ENCODE results near the gene KLHL26. TPM values are rescaled to one million over a fixed set of nuclear protein-coding genes. Genes with fewer than 3 reads are reported as not detected.

The KLHL26 gene
- total RNA-seq, 1 experiment from 2014 or later = 3.7 TPM

DNA sequence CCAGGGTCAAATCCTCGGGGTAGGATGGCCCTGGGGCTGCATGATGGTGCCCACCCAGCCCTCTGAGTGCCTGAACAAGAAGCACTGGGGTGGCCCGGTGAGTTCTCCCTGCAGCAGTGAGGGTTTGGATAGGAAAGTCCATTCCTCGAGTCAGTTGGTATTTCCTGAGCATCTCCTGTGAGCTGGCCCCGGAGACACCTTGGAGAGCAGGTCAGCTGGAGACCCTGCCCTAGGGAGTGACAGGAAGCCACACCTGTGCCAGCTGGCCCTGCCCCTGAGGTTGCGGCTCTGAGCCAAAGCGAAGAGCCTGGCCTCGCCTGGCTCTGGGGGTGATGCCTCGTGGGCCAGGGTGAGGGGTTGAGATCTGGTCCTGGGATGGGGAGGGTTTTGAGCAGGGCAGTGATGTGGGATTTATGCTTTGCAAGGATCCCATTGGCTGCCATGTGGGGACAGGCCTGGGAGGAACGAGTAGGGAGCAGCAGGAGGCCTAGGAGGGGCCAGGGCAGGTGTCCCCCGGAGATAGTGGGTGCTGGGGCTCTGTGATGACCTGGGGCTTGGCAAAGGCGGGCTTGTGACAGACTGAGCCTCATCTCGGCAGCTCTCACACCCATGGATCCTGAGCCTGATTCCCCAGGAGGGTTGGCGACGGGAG lies 62.7 kb downstream of the KLHL26 start:
- Histone ChIP-seq H3K4me3 (ENCODE audit: low read length) (no peak overlapping the region), H3K27ac (ENCODE audit: low read length) (no peak overlapping the region; the same call in 1 of the 2 replicates), H3K4me1 (ENCODE audit: low read length) (peaks cover 25% of the 10 kb centered on the region), H4K20me1 (ENCODE audit: insufficient read depth, low read depth, low read length) (peaks cover 36% of the 10 kb centered on the region), H3K36me3 (ENCODE audit: insufficient read depth, low read length) (no peaks in the 10 kb centered on the region), H3K4me2 (ENCODE audit: low read depth, low read length, poor library complexity, severe bottlenecking) (peak overlapping the region; percentile 67), H2AFZ (ENCODE audit: low read length) (no peak overlapping the region), H3K9me2 (replicated peaks; ENCODE audit: insufficient read depth, low read length) (no peaks in the 10 kb centered on the region), H3K9me3 (ENCODE audit: low read length) (no peaks in the 10 kb centered on the region), H3K79me2 (ENCODE audit: low read length) (no peaks in the 10 kb centered on the region), H3K27me3 (ENCODE audit: low read length) (no peaks in the 10 kb centered on the region), H3K9ac (ENCODE audit: low read length) (no peak overlapping the region)
- DNase-seq = no peak

DNA sequence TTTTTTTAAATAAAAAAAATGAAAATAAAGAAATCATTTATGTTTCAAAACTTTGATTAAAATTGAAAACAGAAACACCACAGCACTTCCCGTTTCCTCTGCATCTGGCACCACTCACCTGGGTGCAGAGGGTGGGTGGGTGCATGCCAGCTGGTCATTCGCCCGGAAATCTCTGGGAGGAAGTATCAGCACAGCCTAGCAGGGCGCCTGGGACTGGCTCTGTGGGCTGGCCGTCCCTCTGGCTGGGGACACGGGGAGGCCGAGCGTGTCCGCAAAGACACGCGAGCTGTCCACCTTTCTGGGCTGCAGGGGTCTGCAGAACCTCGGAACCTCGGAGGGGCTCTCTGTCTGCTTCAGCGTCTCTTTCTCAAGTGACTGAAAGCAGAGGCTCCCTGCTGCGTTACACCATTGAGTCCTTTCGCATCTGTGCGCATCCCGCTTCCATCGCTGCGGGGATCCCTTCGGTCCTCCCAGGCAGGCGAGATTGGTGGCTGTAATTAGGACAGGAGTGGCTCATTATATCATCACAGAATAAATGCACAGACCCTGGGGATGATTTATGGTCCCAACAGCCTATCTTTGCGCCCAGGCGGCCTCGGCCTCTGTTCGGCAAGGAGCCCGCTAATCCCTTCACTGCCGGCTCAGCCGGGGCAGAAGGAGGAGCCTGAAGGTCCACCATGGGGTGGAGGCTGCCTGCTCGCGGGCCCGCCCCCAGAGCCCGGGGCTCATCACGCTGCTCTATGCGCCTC lies 63.8 kb downstream of the KLHL26 start:
- DNase-seq = peak; percentile 81
- Histone ChIP-seq H3K4me1 (ENCODE audit: low read length) (peaks cover 25% of the 10 kb centered on the region), H3K9me3 (ENCODE audit: low read length) (no peaks in the 10 kb centered on the region), H3K4me3 (ENCODE audit: low read length) (peak overlapping the region; percentile 59; the same call in 1 of the 2 replicates), H3K79me2 (ENCODE audit: low read length) (no peaks in the 10 kb centered on the region), H3K9me2 (replicated peaks; ENCODE audit: insufficient read depth, low read length) (no peaks in the 10 kb centered on the region), H3K27ac (ENCODE audit: low read length) (peak overlapping the region; percentile 64), H4K20me1 (ENCODE audit: insufficient read depth, low read depth, low read length) (peaks cover 34% of the 10 kb centered on the region), H3K9ac (ENCODE audit: low read length) (peak overlapping the region; percentile 35), H3K4me2 (ENCODE audit: low read depth, low read length, poor library complexity, severe bottlenecking) (peak overlapping the region; percentile 67), H2AFZ (ENCODE audit: low read length) (no peak overlapping the region), H3K27me3 (ENCODE audit: low read length) (no peaks in the 10 kb centered on the region), H3K36me3 (ENCODE audit: insufficient read depth, low read length) (no peaks in the 10 kb centered on the region)

DNA sequence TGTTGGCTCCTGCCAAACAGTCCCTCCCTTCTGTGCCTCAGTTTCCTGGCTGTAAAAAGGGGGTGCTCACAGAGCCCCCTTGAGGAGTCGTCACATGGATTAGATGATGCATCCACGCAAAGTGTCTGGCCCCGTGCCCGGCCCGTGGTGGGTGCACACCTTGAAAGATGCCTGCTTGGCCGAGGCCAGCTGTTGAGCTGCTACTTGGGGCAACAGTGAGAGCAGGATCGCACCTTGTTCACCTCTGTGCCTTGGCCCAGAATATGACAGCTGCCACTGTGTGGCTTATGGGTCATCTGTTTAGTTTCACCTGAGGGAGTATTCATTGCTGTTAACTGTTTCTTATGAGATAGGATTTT lies 64.4 kb downstream of the KLHL26 start:
- Histone ChIP-seq H4K20me1 (ENCODE audit: insufficient read depth, low read depth, low read length) (peaks cover 30% of the 10 kb centered on the region), H3K27ac (ENCODE audit: low read length) (peak overlapping the region; percentile 64; the same call in 1 of the 2 replicates)

DNA sequence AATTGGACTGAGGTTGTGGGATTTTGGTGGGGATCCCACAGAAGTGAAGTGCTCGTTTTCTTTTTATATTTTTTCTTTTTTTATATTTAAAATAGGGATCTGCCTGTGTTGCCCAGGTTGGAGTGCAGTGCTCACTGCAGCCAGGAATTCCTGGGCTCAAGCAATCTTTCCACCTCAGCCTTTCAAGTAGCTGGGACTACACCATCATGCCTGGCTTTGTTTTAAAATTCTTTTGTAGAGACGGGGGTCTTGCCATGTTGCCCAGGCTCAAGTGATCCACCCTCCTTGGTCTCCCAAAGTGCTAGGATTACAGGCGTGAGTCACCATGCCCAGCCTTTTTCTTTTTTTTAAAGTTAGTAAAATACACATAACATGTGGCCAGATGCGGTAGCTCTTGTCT lies 67.2 kb downstream of the KLHL26 start:
- H2AFZ ChIP-seq (ENCODE audit: low read length) = no peak overlapping the region
- no peak for DNase-seq
- H3K36me3 ChIP-seq (ENCODE audit: insufficient read depth, low read length) = no peaks in the 10 kb centered on the region
- H4K20me1 ChIP-seq (ENCODE audit: insufficient read depth, low read depth, low read length) = peaks cover 17% of the 10 kb centered on the region
- no peaks in the 10 kb centered on the region for H3K9me3 ChIP-seq (ENCODE audit: low read length)
- no peak overlapping the region for H3K9ac ChIP-seq (ENCODE audit: low read length)
- no peak overlapping the region for H3K4me3 ChIP-seq (ENCODE audit: low read length)
- no peak overlapping the region for H3K27ac ChIP-seq (ENCODE audit: low read length)
- peaks cover 25% of the 10 kb centered on the region for H3K4me1 ChIP-seq (ENCODE audit: low read length)
- H3K79me2 ChIP-seq (ENCODE audit: low read length) = no peaks in the 10 kb centered on the region
- H3K27me3 ChIP-seq (ENCODE audit: low read length) = no peaks in the 10 kb centered on the region
- H3K9me2 ChIP-seq (replicated peaks; ENCODE audit: insufficient read depth, low read length) = no peaks in the 10 kb centered on the region
- H3K4me2 ChIP-seq (ENCODE audit: low read depth, low read length, poor library complexity, severe bottlenecking) = no peak overlapping the region

More for the DNA sequence above, 64.4 kb downstream of the KLHL26 start:
- Histone ChIP-seq H3K79me2 (ENCODE audit: low read length) (no peaks in the 10 kb centered on the region), H2AFZ (ENCODE audit: low read length) (no peak overlapping the region), H3K36me3 (ENCODE audit: insufficient read depth, low read length) (no peaks in the 10 kb centered on the region), H3K4me1 (ENCODE audit: low read length) (peaks cover 25% of the 10 kb centered on the region), H3K9me2 (replicated peaks; ENCODE audit: insufficient read depth, low read length) (no peaks in the 10 kb centered on the region), H3K9ac (ENCODE audit: low read length) (peak overlapping the region; percentile 35), H3K4me2 (ENCODE audit: low read depth, low read length, poor library complexity, severe bottlenecking) (peak overlapping the region; percentile 67), H3K27me3 (ENCODE audit: low read length) (no peaks in the 10 kb centered on the region), H3K9me3 (ENCODE audit: low read length) (no peaks in the 10 kb centered on the region), H3K4me3 (ENCODE audit: low read length) (peak overlapping the region; percentile 59; the same call in 1 of the 2 replicates)
- DNase-seq = no peak

DNA sequence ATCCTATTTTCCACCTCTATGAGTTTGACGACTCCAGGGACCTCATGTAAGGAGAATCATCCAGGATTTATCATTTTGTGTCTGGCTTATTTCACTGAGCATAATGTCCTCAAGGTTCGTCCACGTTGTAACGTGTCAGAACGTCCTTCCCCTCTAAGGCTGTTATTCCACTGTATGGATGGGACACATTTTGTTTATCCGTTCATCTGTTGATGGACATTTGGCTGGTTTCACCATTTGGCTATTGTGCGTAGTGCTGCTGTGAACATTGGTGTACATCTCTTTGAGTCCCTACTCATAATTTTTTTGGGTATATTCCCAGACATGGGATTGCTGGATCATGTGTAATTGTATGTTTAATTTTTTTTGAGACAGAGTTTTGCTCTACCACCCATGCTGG lies 68.1 kb downstream of the KLHL26 start:
- H3K27me3 ChIP-seq (ENCODE audit: low read length) = no peaks in the 10 kb centered on the region
- peaks cover 11% of the 10 kb centered on the region for H4K20me1 ChIP-seq (ENCODE audit: insufficient read depth, low read depth, low read length)
- no peaks in the 10 kb centered on the region for H3K36me3 ChIP-seq (ENCODE audit: insufficient read depth, low read length)
- no peaks in the 10 kb centered on the region for H3K9me2 ChIP-seq (replicated peaks; ENCODE audit: insufficient read depth, low read length)
- no peaks in the 10 kb centered on the region for H3K9me3 ChIP-seq (ENCODE audit: low read length)
- no peak overlapping the region for H3K9ac ChIP-seq (ENCODE audit: low read length)
- no peak overlapping the region for H3K4me3 ChIP-seq (ENCODE audit: low read length)
- H3K4me1 ChIP-seq (ENCODE audit: low read length) = peaks cover 16% of the 10 kb centered on the region
- H3K4me2 ChIP-seq (ENCODE audit: low read depth, low read length, poor library complexity, severe bottlenecking) = no peak overlapping the region
- DNase-seq = no peak
- no peaks in the 10 kb centered on the region for H3K79me2 ChIP-seq (ENCODE audit: low read length)
- no peak overlapping the region for H2AFZ ChIP-seq (ENCODE audit: low read length)
- H3K27ac ChIP-seq (ENCODE audit: low read length) = no peak overlapping the region

DNA sequence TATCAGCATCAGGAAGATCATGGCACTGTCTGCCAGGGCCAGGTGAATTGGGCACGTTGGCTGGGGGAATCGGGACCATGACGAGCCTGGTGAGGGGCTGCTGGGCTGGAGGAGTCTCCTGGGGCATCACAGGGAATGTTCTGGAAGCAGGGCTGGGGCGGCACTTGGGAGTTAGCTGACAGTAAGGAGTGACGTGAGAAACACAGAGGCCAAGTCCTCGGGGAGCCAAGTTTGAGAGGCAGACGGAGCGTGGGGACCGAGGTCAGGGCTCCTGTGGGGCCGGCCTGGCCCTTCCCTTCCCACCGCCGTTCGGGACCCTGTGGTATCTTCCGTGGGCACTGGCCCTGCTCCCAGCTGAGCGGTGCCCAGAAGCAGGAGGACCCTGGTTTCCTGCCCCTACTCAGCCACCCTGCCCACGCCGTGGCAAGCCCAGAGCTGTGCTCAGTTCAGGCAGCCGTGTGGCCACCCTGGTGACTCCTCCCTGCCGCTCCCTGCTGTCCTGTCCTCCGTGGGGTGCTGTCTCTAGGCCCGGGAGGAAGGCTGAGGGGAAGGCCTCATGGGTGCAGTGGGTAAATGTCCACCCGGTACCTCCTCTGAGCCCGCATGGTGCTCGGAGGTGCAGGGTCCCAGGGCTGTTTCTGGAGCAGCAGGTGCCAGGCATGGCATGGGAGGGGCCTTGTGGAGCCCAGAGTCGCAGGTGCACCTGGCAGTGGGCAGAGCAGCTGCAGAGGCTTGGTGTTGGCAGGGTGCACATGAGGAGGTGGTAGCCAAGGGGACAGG lies 71.8 kb downstream of the KLHL26 start:
- no peaks in the 10 kb centered on the region for H3K79me2 ChIP-seq (ENCODE audit: low read length)
- no peak overlapping the region for H3K4me3 ChIP-seq (ENCODE audit: low read length)
- no peak overlapping the region for H3K4me2 ChIP-seq (ENCODE audit: low read depth, low read length, poor library complexity, severe bottlenecking)
- DNase-seq = no peak
- no peaks in the 10 kb centered on the region for H3K9me3 ChIP-seq (ENCODE audit: low read length)
- H4K20me1 ChIP-seq (ENCODE audit: insufficient read depth, low read depth, low read length) = peaks cover 5% of the 10 kb centered on the region
- no peak overlapping the region for H3K27ac ChIP-seq (ENCODE audit: low read length)
- H2AFZ ChIP-seq (ENCODE audit: low read length) = no peak overlapping the region
- H3K4me1 ChIP-seq (ENCODE audit: low read length) = no peaks in the 10 kb centered on the region
- H3K9me2 ChIP-seq (replicated peaks; ENCODE audit: insufficient read depth, low read length) = no peaks in the 10 kb centered on the region
- H3K27me3 ChIP-seq (ENCODE audit: low read length) = no peaks in the 10 kb centered on the region
- H3K36me3 ChIP-seq (ENCODE audit: insufficient read depth, low read length) = no peaks in the 10 kb centered on the region
- H3K9ac ChIP-seq (ENCODE audit: low read length) = no peak overlapping the region

DNA sequence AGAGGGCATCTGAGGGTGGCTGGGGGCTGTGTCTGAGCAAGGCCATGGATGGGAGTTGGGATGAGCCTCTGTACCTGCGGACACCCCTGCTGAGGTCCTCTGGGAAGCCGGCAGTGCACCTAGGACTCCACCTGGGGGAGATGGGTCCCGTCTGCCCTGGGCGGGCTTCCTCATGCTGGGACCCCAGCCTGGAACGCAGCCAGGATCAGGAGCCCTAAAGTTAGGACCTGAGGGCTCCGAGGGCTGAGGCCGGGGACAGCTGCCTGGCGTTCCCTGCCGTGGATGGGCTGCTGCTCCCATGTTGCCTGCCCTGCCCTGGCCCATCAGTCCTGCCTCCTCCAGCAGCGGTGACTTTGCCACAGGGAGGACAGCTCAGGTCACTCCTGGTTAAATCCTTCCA lies 72.7 kb downstream of the KLHL26 start:
- H3K27me3 ChIP-seq (ENCODE audit: low read length) = no peaks in the 10 kb centered on the region
- no peak overlapping the region for H3K9ac ChIP-seq (ENCODE audit: low read length)
- no peaks in the 10 kb centered on the region for H3K4me1 ChIP-seq (ENCODE audit: low read length)
- no peak overlapping the region for H3K4me2 ChIP-seq (ENCODE audit: low read depth, low read length, poor library complexity, severe bottlenecking)
- H3K27ac ChIP-seq (ENCODE audit: low read length) = no peak overlapping the region
- no peaks in the 10 kb centered on the region for H3K9me2 ChIP-seq (replicated peaks; ENCODE audit: insufficient read depth, low read length)
- no peaks in the 10 kb centered on the region for H3K36me3 ChIP-seq (ENCODE audit: insufficient read depth, low read length)
- no peaks in the 10 kb centered on the region for H3K79me2 ChIP-seq (ENCODE audit: low read length)
- H3K4me3 ChIP-seq (ENCODE audit: low read length) = no peak overlapping the region
- H4K20me1 ChIP-seq (ENCODE audit: insufficient read depth, low read depth, low read length) = peaks cover 5% of the 10 kb centered on the region
- no peak overlapping the region for H2AFZ ChIP-seq (ENCODE audit: low read length)
- no peak for DNase-seq
- no peaks in the 10 kb centered on the region for H3K9me3 ChIP-seq (ENCODE audit: low read length)

DNA sequence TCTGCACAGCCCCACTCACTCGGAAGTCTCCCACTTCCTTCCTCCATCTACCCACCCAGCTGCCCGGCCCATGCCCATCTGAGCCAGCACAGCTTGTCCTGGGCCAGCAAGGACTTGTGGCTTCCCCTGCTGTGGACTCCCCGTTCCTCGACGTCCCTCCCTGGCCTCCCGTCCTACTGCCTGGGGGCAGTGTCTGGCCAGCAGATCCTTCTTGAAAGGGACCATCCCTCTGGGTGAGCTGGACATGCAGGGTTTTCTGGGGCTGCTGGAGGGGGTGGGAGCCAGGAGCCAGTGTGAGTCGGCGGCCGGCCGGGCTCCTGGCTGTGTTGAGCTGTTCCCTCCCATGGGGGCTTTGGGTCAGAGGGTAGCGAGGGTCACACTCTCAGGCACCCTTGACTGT lies 73.4 kb downstream of the KLHL26 start:
- Histone ChIP-seq H3K27ac (ENCODE audit: low read length) (no peak overlapping the region), H3K4me1 (ENCODE audit: low read length) (no peaks in the 10 kb centered on the region), H3K27me3 (ENCODE audit: low read length) (no peaks in the 10 kb centered on the region), H3K36me3 (ENCODE audit: insufficient read depth, low read length) (no peaks in the 10 kb centered on the region), H3K9me2 (replicated peaks; ENCODE audit: insufficient read depth, low read length) (no peaks in the 10 kb centered on the region), H3K4me3 (ENCODE audit: low read length) (no peak overlapping the region), H3K4me2 (ENCODE audit: low read depth, low read length, poor library complexity, severe bottlenecking) (no peak overlapping the region), H3K79me2 (ENCODE audit: low read length) (no peaks in the 10 kb centered on the region), H2AFZ (ENCODE audit: low read length) (no peak overlapping the region), H3K9ac (ENCODE audit: low read length) (no peak overlapping the region), H4K20me1 (ENCODE audit: insufficient read depth, low read depth, low read length) (peaks cover 5% of the 10 kb centered on the region), H3K9me3 (ENCODE audit: low read length) (no peaks in the 10 kb centered on the region)
- DNase-seq = no peak

Data from Karpas-422 (cell line).